MCF 10A (cell line): ENCODE measurements around the gene UBE2Q2. TPM values are rescaled to one million over a fixed set of nuclear protein-coding genes. Genes with fewer than 3 reads are reported as not detected.

Experiments used
- BruUV-seq: library from RNA; stranded (reverse); fragments of 400-500 nt; replicated peaks from 2 replicates; lab custom pipeline; 2021; lab: Mats Ljungman, UMichigan
- CTCF ChIA-PET: fragments of 300-600 bp; sonication (Branson Sonifier 250); formaldehyde crosslinking; extraction: SDS; loops from one replicate; lab custom pipeline; 2021; ENCODE audit warnings: antibody characterized with exemption, inconsistent platforms; lab: Yijun Ruan, JAX
- POLR2A ChIA-PET: fragments of 300-600, 350-650 bp; sonication (Branson Sonifier 250); formaldehyde crosslinking; extraction: SDS; loops from one replicate; lab custom pipeline; 2020; ENCODE audit warnings: antibody characterized with exemption, inconsistent platforms; lab: Yijun Ruan, JAX
- DNase-seq: peaks from one replicate; pipeline ENCODE4 v3.0.0-alpha.2; 2018; ENCODE audit not compliant: unreplicated experiment
- H3K27ac Mint-ChIP-seq: one replicate; pipeline ENCODE4 v1.8.0; 2022; ENCODE audit warnings: mild to moderate bottlenecking, low read depth, mixed read lengths; ENCODE audit not compliant: unreplicated experiment
- H3K27me3 Mint-ChIP-seq: one replicate; pipeline ENCODE4 v1.8.0; 2022; ENCODE audit warnings: mixed read lengths; ENCODE audit not compliant: insufficient read depth, unreplicated experiment
- H3K36me3 Mint-ChIP-seq: one replicate; pipeline ENCODE4 v1.8.0; 2022; ENCODE audit warnings: mild to moderate bottlenecking, moderate library complexity, mixed read lengths; ENCODE audit not compliant: insufficient read depth, unreplicated experiment
- H3K4me1 Mint-ChIP-seq: one replicate; pipeline ENCODE4 v1.8.0; 2022; ENCODE audit warnings: mixed read lengths; ENCODE audit not compliant: insufficient read depth, unreplicated experiment
- H3K4me3 Mint-ChIP-seq: one replicate; pipeline ENCODE4 v1.8.0; 2022; ENCODE audit warnings: mild to moderate bottlenecking, moderate library complexity, mixed read lengths; ENCODE audit not compliant: unreplicated experiment
- H3K9me3 Mint-ChIP-seq: one replicate; pipeline ENCODE4 v1.8.0; 2022; ENCODE audit warnings: mixed read lengths; ENCODE audit not compliant: unreplicated experiment
- intact Hi-C: fragments of 100-400 bp; cut with micrococcal nuclease; formaldehyde crosslinking; loops from 2 replicates; pipeline ENCODE4 v1.14.1; 2022
- total RNA-seq: library from RNA; stranded (reverse); gene quantifications from 2 replicates; pipeline ENCODE4 v1.2.3, GENCODE V29; 2022
- TF ChIP-seq, protein P1 (sequence below): fragments of 200-600 bp; IDR thresholded peaks from one replicate; pipeline ENCODE4 v1.8.0; 2022; ENCODE audit warnings: antibody characterized with exemption, mild to moderate bottlenecking; ENCODE audit not compliant: unreplicated experiment

UBE2Q2 gene
- total RNA-seq, 1 experiment from 2014 or later = 28.3 TPM

GRCh38 chr15:75821786-75822345, 21.4 kb upstream of the UBE2Q2 start:
- Mint-ChIP-seq H3K27ac (no peak overlapping the region), H3K9me3 (no peaks in the 10 kb centered on the region), H3K4me1 (peaks cover 6% of the 10 kb centered on the region), H3K36me3 (no peaks in the 10 kb centered on the region), H3K27me3 (no peaks in the 10 kb centered on the region), H3K4me3 (no peak overlapping the region)
- no TSS peak for BruUV-seq
- POLR2A ChIA-PET = interaction anchor here (0.7 to 1.1 kb wide), 2 partner anchors 76 to 149 kb away, joined by 3 to 4 read pairs; no protein-coding TSS in a partner anchor
- CTCF ChIA-PET = interaction anchor here (0.7 to 4.2 kb wide), 3 partner anchors 11 to 107 kb away, joined by 3 to 22 read pairs (median 7); no protein-coding TSS in a partner anchor
- intact Hi-C loops = no loop called here
- TF ChIP-seq, protein P1, sequence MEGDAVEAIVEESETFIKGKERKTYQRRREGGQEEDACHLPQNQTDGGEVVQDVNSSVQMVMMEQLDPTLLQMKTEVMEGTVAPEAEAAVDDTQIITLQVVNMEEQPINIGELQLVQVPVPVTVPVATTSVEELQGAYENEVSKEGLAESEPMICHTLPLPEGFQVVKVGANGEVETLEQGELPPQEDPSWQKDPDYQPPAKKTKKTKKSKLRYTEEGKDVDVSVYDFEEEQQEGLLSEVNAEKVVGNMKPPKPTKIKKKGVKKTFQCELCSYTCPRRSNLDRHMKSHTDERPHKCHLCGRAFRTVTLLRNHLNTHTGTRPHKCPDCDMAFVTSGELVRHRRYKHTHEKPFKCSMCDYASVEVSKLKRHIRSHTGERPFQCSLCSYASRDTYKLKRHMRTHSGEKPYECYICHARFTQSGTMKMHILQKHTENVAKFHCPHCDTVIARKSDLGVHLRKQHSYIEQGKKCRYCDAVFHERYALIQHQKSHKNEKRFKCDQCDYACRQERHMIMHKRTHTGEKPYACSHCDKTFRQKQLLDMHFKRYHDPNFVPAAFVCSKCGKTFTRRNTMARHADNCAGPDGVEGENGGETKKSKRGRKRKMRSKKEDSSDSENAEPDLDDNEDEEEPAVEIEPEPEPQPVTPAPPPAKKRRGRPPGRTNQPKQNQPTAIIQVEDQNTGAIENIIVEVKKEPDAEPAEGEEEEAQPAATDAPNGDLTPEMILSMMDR = no peak
- no peak for DNase-seq

DNA sequence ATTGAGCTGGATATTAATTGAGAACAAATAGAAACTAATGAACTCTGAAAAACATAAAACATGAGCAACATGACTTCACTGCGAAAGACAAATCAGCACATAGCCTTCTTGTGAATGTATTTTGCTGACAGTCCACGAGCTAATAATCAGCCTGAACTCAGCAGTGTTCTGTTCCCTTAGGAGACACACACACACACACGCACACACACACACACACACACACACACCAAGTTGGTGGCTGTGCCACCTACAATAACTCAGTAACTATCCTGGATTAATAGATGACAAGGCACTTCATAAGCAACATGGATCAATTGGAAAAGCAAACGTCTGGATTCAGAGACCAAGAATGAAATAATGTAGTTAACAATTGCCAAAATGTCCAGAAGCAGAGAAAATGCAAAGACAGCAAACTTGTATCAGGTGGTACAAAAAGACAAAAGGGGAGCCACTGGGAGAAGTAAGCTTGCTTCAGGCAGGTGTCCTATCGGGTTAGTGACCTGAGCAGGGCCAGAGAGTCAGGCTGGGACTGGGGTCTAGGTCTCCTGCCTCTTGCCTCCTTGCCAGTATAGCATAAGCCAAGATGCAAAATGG, 20.5 kb upstream of the UBE2Q2 start:
- Mint-ChIP-seq H3K27ac (no peak overlapping the region), H3K4me3 (no peak overlapping the region), H3K36me3 (no peaks in the 10 kb centered on the region), H3K9me3 (no peaks in the 10 kb centered on the region), H3K27me3 (no peaks in the 10 kb centered on the region), H3K4me1 (peaks cover 12% of the 10 kb centered on the region)
- TF ChIP-seq, protein P1 = no peak
- intact Hi-C loops = no loop called here
- BruUV-seq = no TSS peak
- DNase-seq = no peak
- POLR2A ChIA-PET = interaction anchor here (0.6 to 1.2 kb wide), 4 partner anchors 20 to 148 kb away, joined by 3 to 6 read pairs (median 3); partner anchors contain the start of gene UBE2Q2
- CTCF ChIA-PET = interaction anchor here (4.2 kb wide), 1 partner anchor 12 kb away, joined by 22 read pairs; no protein-coding TSS in a partner anchor

GRCh38 chr15:75823860-75824613, 19.2 kb upstream of the UBE2Q2 start:
- ChIA-PET CTCF (interaction anchor here (0.5 to 4.2 kb wide), 5 partner anchors 13 to 231 kb away, joined by 3 to 22 read pairs (median 3); no protein-coding TSS in a partner anchor), POLR2A (interaction anchor here (0.6 to 1.2 kb wide), 3 partner anchors 19 to 105 kb away, joined by 3 to 6 read pairs (median 3); partner anchors contain the start of gene UBE2Q2)
- Mint-ChIP-seq H3K27me3 (no peaks in the 10 kb centered on the region), H3K36me3 (no peaks in the 10 kb centered on the region), H3K4me1 (peaks cover 14% of the 10 kb centered on the region), H3K27ac (no peak overlapping the region), H3K9me3 (no peaks in the 10 kb centered on the region), H3K4me3 (no peak overlapping the region)
- TF ChIP-seq, protein P1 = no peak
- no TSS peak for BruUV-seq
- peak; percentile 15 for DNase-seq
- intact Hi-C loops = no loop called here
